ENCODE results near the gene TOR1A.

The TOR1A gene

GRCh38 chr9:129823935-129824601 lies at the start of gene TOR1A:
Gene TOR1A, minus strand, starts transcription at chr9:129824136. Its CDS starts 51 bp downstream, at chr9:129824085.
- peak; percentile 93 for DNase-seq

- no peak for DNase-seq
These were observed 47.1 kb upstream of the TOR1A start for GRCh38 chr9:129871046-129871445.

GRCh38 chr9:129869585-129870501 lies 45.9 kb upstream of the TOR1A start:
- DNase-seq: no peak

- no peak for DNase-seq
These were observed 45.0 kb upstream of the TOR1A start for GRCh38 chr9:129868872-129869486.

- no peak for DNase-seq
These were observed 44.3 kb upstream of the TOR1A start for GRCh38 chr9:129868023-129868871.

- no peak for DNase-seq
These were observed 43.4 kb upstream of the TOR1A start for GRCh38 chr9:129867136-129868022.

GRCh38 chr9:129866394-129867135 lies 42.6 kb upstream of the TOR1A start:
- no peak for DNase-seq

- DNase-seq: no peak
These were observed 41.9 kb upstream of the TOR1A start for GRCh38 chr9:129865668-129866320.

- no peak for DNase-seq
These were observed 41.2 kb upstream of the TOR1A start for GRCh38 chr9:129864991-129865647.

- peak; percentile 86 for DNase-seq
These were observed 39.2 kb upstream of the TOR1A start for GRCh38 chr9:129863059-129863690.

- DNase-seq: no peak
These were observed 37.5 kb upstream of the TOR1A start for GRCh38 chr9:129861447-129861827.

- DNase-seq: no peak
These were observed 36.9 kb upstream of the TOR1A start for GRCh38 chr9:129860653-129861446.

GRCh38 chr9:129858167-129858962 lies 34.4 kb upstream of the TOR1A start:
- no peak for DNase-seq

GRCh38 chr9:129857207-129857606 lies 33.3 kb upstream of the TOR1A start:
- DNase-seq: no peak

GRCh38 chr9:129854588-129855110 lies 30.7 kb upstream of the TOR1A start:
- no peak for DNase-seq

GRCh38 chr9:129853614-129854013 lies 29.7 kb upstream of the TOR1A start:
- DNase-seq: no peak

- no peak for DNase-seq
These were observed 28.6 kb upstream of the TOR1A start for GRCh38 chr9:129852579-129852978.

All from fibroblast of skin of right biceps (primary cell).